ENCODE measurements around the gene OS9.

Gene OS9

GRCh38 chr12:57741844-57742738 lies 48.2 kb downstream of the OS9 start:
- Histone ChIP-seq H3K4me1 (ENCODE audit: control insufficient read depth, insufficient read depth, low read length) (peaks cover 16% of the 10 kb centered on the region), H3K9me3 (ENCODE audit: control insufficient read depth, low read length) (no peaks in the 10 kb centered on the region)
- 65% methylated on average over 14 of the region's 14 CpGs for WGBS, 2 experiments

GRCh38 chr12:57743769-57744168 lies 49.8 kb downstream of the OS9 start:
- WGBS, 2 experiments: 77% methylated on average over 2 of the region's 2 CpGs; no CpG with 5 or more reads in 1 of the 2 experiments

More at GRCh38 chr12:57741844-57742738, 48.2 kb downstream of the OS9 start:
- peaks cover 8% of the 10 kb centered on the region for H3K36me3 ChIP-seq (ENCODE audit: control insufficient read depth, insufficient read depth, low read length)
- no peak overlapping the region for H3K27ac ChIP-seq (ENCODE audit: insufficient read depth, low read depth, low read length, poor library complexity, severe bottlenecking)
- peaks cover 71% of the 10 kb centered on the region for H3K27me3 ChIP-seq (ENCODE audit: control insufficient read depth, insufficient read depth, low read length, poor library complexity, severe bottlenecking)
- H3K4me3 ChIP-seq (ENCODE audit: insufficient read depth, low read depth, low read length): no peak overlapping the region

GRCh38 chr12:57744194-57744776 lies 50.4 kb downstream of the OS9 start:
- H3K4me3 ChIP-seq (ENCODE audit: insufficient read depth, low read depth, low read length): peak overlapping the region; percentile 87
- H3K27ac ChIP-seq (ENCODE audit: insufficient read depth, low read depth, low read length, poor library complexity, severe bottlenecking): peak overlapping the region; percentile 96
- H3K4me1 ChIP-seq (ENCODE audit: control insufficient read depth, insufficient read depth, low read length): peaks cover 8% of the 10 kb centered on the region
- peaks cover 17% of the 10 kb centered on the region for H3K36me3 ChIP-seq (ENCODE audit: control insufficient read depth, insufficient read depth, low read length)
- 37 to 38% methylated on average over 21 of the region's 21 CpGs for WGBS, 2 experiments
- no peaks in the 10 kb centered on the region for H3K9me3 ChIP-seq (ENCODE audit: control insufficient read depth, low read length)
- H3K27me3 ChIP-seq (ENCODE audit: control insufficient read depth, insufficient read depth, low read length, poor library complexity, severe bottlenecking): peaks cover 49% of the 10 kb centered on the region

More at GRCh38 chr12:57743769-57744168, 49.8 kb downstream of the OS9 start:
- Histone ChIP-seq H3K4me3 (ENCODE audit: insufficient read depth, low read depth, low read length) (no peak overlapping the region), H3K36me3 (ENCODE audit: control insufficient read depth, insufficient read depth, low read length) (peaks cover 13% of the 10 kb centered on the region), H3K27ac (ENCODE audit: insufficient read depth, low read depth, low read length, poor library complexity, severe bottlenecking) (no peak overlapping the region), H3K4me1 (ENCODE audit: control insufficient read depth, insufficient read depth, low read length) (peaks cover 9% of the 10 kb centered on the region), H3K27me3 (ENCODE audit: control insufficient read depth, insufficient read depth, low read length, poor library complexity, severe bottlenecking) (peaks cover 54% of the 10 kb centered on the region), H3K9me3 (ENCODE audit: control insufficient read depth, low read length) (no peaks in the 10 kb centered on the region)

GRCh38 chr12:57744777-57745484 lies 51.0 kb downstream of the OS9 start, which contains the start of gene TSPAN31:
TSPAN31 (plus strand) TSS chr12:57745039; CDS start chr12:57745155, 116 bp downstream.
- Histone ChIP-seq H3K36me3 (ENCODE audit: control insufficient read depth, insufficient read depth, low read length) (peaks cover 17% of the 10 kb centered on the region), H3K4me1 (ENCODE audit: control insufficient read depth, insufficient read depth, low read length) (peaks cover 1% of the 10 kb centered on the region), H3K27me3 (ENCODE audit: control insufficient read depth, insufficient read depth, low read length, poor library complexity, severe bottlenecking) (peaks cover 42% of the 10 kb centered on the region), H3K4me3 (ENCODE audit: insufficient read depth, low read depth, low read length) (peak within 1 kb of the TSS; percentile 87), H3K27ac (ENCODE audit: insufficient read depth, low read depth, low read length, poor library complexity, severe bottlenecking) (peak within 1 kb of the TSS; percentile 96), H3K9me3 (ENCODE audit: control insufficient read depth, low read length) (no peaks in the 10 kb centered on the region)
- WGBS, 2 experiments: 3 to 4% methylated on average over 29 of the region's 29 CpGs

GRCh38 chr12:57745485-57745881 lies 51.6 kb downstream of the OS9 start:
- Histone ChIP-seq H3K4me1 (ENCODE audit: control insufficient read depth, insufficient read depth, low read length) (peaks cover 1% of the 10 kb centered on the region), H3K27ac (ENCODE audit: insufficient read depth, low read depth, low read length, poor library complexity, severe bottlenecking) (peak overlapping the region; percentile 96), H3K4me3 (ENCODE audit: insufficient read depth, low read depth, low read length) (peak overlapping the region; percentile 87), H3K9me3 (ENCODE audit: control insufficient read depth, low read length) (no peaks in the 10 kb centered on the region), H3K27me3 (ENCODE audit: control insufficient read depth, insufficient read depth, low read length, poor library complexity, severe bottlenecking) (peaks cover 37% of the 10 kb centered on the region), H3K36me3 (ENCODE audit: control insufficient read depth, insufficient read depth, low read length) (peaks cover 22% of the 10 kb centered on the region)
- 66 to 71% methylated on average over 8 of the region's 8 CpGs for WGBS, 2 experiments

GRCh38 chr12:57746025-57746424 lies 52.1 kb downstream of the OS9 start:
- Histone ChIP-seq H3K27me3 (ENCODE audit: control insufficient read depth, insufficient read depth, low read length, poor library complexity, severe bottlenecking) (peaks cover 31% of the 10 kb centered on the region), H3K4me3 (ENCODE audit: insufficient read depth, low read depth, low read length) (peak overlapping the region; percentile 87), H3K36me3 (ENCODE audit: control insufficient read depth, insufficient read depth, low read length) (peaks cover 27% of the 10 kb centered on the region), H3K9me3 (ENCODE audit: control insufficient read depth, low read length) (no peaks in the 10 kb centered on the region), H3K4me1 (ENCODE audit: control insufficient read depth, insufficient read depth, low read length) (peaks cover 6% of the 10 kb centered on the region), H3K27ac (ENCODE audit: insufficient read depth, low read depth, low read length, poor library complexity, severe bottlenecking) (no peak overlapping the region)
- WGBS, 2 experiments: 95 to 96% methylated on average over 3 of the region's 3 CpGs

- WGBS, 2 experiments: 94 to 95% methylated on average over 5 of the region's 5 CpGs
- H3K4me3 ChIP-seq (ENCODE audit: insufficient read depth, low read depth, low read length): no peak overlapping the region
- peaks cover 27% of the 10 kb centered on the region for H3K36me3 ChIP-seq (ENCODE audit: control insufficient read depth, insufficient read depth, low read length)
- peaks cover 18% of the 10 kb centered on the region for H3K4me1 ChIP-seq (ENCODE audit: control insufficient read depth, insufficient read depth, low read length)
- peaks cover 11% of the 10 kb centered on the region for H3K27me3 ChIP-seq (ENCODE audit: control insufficient read depth, insufficient read depth, low read length, poor library complexity, severe bottlenecking)
- no peak overlapping the region for H3K27ac ChIP-seq (ENCODE audit: insufficient read depth, low read depth, low read length, poor library complexity, severe bottlenecking)
- no peaks in the 10 kb centered on the region for H3K9me3 ChIP-seq (ENCODE audit: control insufficient read depth, low read length)
Observed at GRCh38 chr12:57749061-57749460, 55.1 kb downstream of the OS9 start.

GRCh38 chr12:57750561-57751431 lies 56.9 kb downstream of the OS9 start:
- Histone ChIP-seq H3K27me3 (ENCODE audit: control insufficient read depth, insufficient read depth, low read length, poor library complexity, severe bottlenecking) (peaks cover 26% of the 10 kb centered on the region), H3K9me3 (ENCODE audit: control insufficient read depth, low read length) (no peaks in the 10 kb centered on the region), H3K4me1 (ENCODE audit: control insufficient read depth, insufficient read depth, low read length) (peaks cover 23% of the 10 kb centered on the region), H3K27ac (ENCODE audit: insufficient read depth, low read depth, low read length, poor library complexity, severe bottlenecking) (no peak overlapping the region), H3K36me3 (ENCODE audit: control insufficient read depth, insufficient read depth, low read length) (peaks cover 27% of the 10 kb centered on the region), H3K4me3 (ENCODE audit: insufficient read depth, low read depth, low read length) (peak overlapping the region; percentile 97)
- WGBS, 2 experiments: 90 to 92% methylated on average over 15 of the region's 15 CpGs

GRCh38 chr12:57751432-57751787 lies 57.5 kb downstream of the OS9 start:
- Histone ChIP-seq H3K36me3 (ENCODE audit: control insufficient read depth, insufficient read depth, low read length) (peaks cover 27% of the 10 kb centered on the region), H3K27ac (ENCODE audit: insufficient read depth, low read depth, low read length, poor library complexity, severe bottlenecking) (no peak overlapping the region), H3K27me3 (ENCODE audit: control insufficient read depth, insufficient read depth, low read length, poor library complexity, severe bottlenecking) (peaks cover 32% of the 10 kb centered on the region), H3K4me3 (ENCODE audit: insufficient read depth, low read depth, low read length) (peak overlapping the region; percentile 97), H3K9me3 (ENCODE audit: control insufficient read depth, low read length) (no peaks in the 10 kb centered on the region), H3K4me1 (ENCODE audit: control insufficient read depth, insufficient read depth, low read length) (peaks cover 29% of the 10 kb centered on the region)
- WGBS, 2 experiments: 15 to 17% methylated on average over 8 of the region's 8 CpGs
